ENCODE measurements around the gene DGKI.

DNA sequence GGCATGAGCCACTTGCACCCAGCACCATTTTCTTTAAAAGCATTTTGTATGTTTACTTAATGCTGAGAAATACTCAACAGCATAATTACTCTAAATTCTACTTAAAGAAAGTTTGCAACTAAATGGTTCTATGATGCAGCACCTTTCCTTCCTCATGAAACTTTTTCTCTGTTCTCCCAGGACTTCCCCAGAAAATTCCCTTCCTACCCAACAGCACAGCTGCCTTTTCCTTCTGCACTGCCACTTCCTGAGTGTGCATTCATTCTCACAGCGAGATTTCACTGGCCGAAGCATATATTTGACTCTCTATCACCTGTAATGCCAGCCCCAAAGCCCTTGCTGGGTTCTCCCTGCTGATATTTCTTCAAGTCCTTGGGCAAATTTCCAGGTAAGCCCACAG, 41.5 kb upstream of the DGKI start:
- TF ChIP-seq, protein P1, sequence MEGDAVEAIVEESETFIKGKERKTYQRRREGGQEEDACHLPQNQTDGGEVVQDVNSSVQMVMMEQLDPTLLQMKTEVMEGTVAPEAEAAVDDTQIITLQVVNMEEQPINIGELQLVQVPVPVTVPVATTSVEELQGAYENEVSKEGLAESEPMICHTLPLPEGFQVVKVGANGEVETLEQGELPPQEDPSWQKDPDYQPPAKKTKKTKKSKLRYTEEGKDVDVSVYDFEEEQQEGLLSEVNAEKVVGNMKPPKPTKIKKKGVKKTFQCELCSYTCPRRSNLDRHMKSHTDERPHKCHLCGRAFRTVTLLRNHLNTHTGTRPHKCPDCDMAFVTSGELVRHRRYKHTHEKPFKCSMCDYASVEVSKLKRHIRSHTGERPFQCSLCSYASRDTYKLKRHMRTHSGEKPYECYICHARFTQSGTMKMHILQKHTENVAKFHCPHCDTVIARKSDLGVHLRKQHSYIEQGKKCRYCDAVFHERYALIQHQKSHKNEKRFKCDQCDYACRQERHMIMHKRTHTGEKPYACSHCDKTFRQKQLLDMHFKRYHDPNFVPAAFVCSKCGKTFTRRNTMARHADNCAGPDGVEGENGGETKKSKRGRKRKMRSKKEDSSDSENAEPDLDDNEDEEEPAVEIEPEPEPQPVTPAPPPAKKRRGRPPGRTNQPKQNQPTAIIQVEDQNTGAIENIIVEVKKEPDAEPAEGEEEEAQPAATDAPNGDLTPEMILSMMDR (IDR thresholded peaks at IDR 0.05): no peak
- no peak for TF ChIP-seq EZH2 (IDR thresholded peaks at IDR 0.05; ENCODE audit: borderline replicate concordance, insufficient read depth, low read depth, low read length, poor library complexity, severe bottlenecking)

Measured in B cell (primary cell).